Measurements from ENCODE around the gene DPP6.

DNA sequence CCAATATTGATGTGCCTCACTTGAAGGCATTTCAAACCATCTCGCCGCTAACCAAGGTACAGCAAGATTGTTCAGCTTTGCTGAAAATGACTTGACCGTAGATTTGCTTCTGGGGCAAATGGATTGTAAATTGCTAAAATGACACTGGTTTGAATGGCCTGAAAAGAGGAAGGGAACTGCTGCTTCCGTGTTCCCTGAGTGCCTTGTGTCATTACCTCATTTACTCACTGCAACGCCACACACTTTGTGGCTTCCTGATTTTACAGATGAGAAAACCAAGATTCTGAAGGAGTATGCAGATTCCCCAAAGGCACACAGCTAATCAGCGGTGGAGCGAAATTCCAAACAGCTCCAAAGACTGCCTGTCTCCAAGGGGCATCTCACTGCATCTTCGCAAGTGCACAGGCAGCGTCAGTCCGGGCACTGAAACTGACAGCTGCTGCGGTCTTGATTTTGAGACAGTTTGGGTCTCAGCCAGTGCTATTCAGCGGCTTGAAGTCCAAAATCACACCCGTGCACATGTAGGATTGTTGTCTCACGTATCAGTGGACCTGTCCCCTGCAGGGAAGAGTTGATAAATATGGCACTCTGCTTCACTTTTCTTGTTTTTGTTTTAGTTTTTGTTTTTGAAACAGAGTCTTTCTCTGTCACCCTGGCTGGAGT, 290.9 kb downstream of the DPP6 start:
- TF ChIP-seq POLR2AphosphoS5 (IDR thresholded peaks at IDR 0.05; ENCODE audit: borderline replicate concordance, low read depth, low read length) (no peak), EZH2 (IDR thresholded peaks at IDR 0.05) (no peak), FOXP2 (optimal IDR thresholded peaks at IDR 0.05; ENCODE audit: control extremely low read depth, extremely low read length, insufficient read depth) (no peak)
